Mucosa of stomach (tissue), 1 donor: Measurements from ENCODE around the gene NUDT5.
"Not testable (repeated sequence)": the region's sequence is repeated elsewhere in the genome, so short reads cannot be mapped to it uniquely, and the experiment has no call there.

ENCODE experiments used
- H3K27me3 ChIP-seq: one replicate; pipeline ENCODE4 v1.7.0; 2013; ENCODE audit warnings: mild to moderate bottlenecking, low read length; ENCODE audit not compliant: control insufficient read depth, insufficient read depth
- H3K36me3 ChIP-seq: one replicate; pipeline ENCODE4 v1.7.0; 2013; ENCODE audit warnings: low read length; ENCODE audit not compliant: control insufficient read depth, insufficient read depth
- H3K4me1 ChIP-seq: one replicate; pipeline ENCODE4 v1.7.0; 2013; ENCODE audit warnings: mild to moderate bottlenecking, low read length; ENCODE audit not compliant: control insufficient read depth, insufficient read depth
- H3K4me3 ChIP-seq: one replicate; pipeline ENCODE4 v1.7.0; 2013; ENCODE audit warnings: low read length
- H3K9ac ChIP-seq: one replicate; pipeline ENCODE4 v1.7.0; 2013; ENCODE audit warnings: mild to moderate bottlenecking, low read length, moderate library complexity
- H3K9me3 ChIP-seq: one replicate; pipeline ENCODE4 v1.7.0; 2013; ENCODE audit warnings: mild to moderate bottlenecking, low read length, moderate library complexity; ENCODE audit not compliant: control insufficient read depth
- donor health status: Pancreatic carcinoma.

The NUDT5 gene

DNA sequence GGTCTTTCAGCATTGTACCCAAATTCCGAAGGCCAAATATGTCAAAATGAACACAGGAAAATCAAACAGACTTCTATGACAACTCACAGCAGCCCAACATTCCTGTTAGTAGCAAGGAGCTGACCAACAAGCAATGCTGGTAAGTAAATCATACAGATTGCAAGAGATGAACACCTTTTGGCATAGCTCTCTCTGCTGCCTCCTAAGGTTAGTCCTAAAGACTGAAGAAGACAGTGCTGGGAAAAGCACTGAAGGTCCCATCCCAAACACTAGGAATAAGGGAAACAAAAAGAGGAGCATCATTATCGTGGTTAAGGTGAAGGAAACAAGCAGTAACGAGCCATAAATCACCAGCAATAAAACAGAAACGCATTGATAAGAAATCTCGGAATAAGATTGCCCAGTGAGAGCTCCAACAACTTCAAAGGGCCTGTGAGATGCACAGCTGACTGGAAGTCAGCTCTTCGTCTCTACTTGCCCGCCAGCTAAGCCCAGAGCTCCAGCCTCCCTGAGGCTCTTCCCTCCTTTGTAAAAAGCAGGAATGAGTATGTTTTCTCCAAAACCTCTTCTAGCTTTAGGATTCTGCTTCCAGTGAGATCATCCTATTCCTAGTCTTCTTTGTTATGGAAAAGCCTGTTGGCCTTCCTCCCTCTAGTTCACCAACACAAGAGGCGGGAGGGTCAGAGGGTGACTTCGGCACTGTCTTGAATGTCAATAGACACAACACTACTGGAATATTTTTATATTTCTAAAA is 15.3 kb downstream of the NUDT5 start:
- Histone ChIP-seq H3K4me1 (no peaks in the 10 kb centered on the region), H3K9ac (no peak overlapping the region), H3K27me3 (no peaks in the 10 kb centered on the region), H3K36me3 (peaks cover 8% of the 10 kb centered on the region), H3K4me3 (no peak overlapping the region), H3K9me3 (no peaks in the 10 kb centered on the region)

- no peak overlapping the region for H3K9ac ChIP-seq
- peaks cover 8% of the 10 kb centered on the region for H3K36me3 ChIP-seq
- H3K4me1 ChIP-seq = no peaks in the 10 kb centered on the region
- H3K9me3 ChIP-seq = no peaks in the 10 kb centered on the region
- H3K4me3 ChIP-seq = no peak overlapping the region
- no peaks in the 10 kb centered on the region for H3K27me3 ChIP-seq
Measured at GRCh38 chr10:12179606-12180170, 16.0 kb downstream of the NUDT5 start.

GRCh38 chr10:12177642-12178041 is 18.0 kb downstream of the NUDT5 start:
- H3K27me3 ChIP-seq = no peaks in the 10 kb centered on the region
- H3K36me3 ChIP-seq = peaks cover 8% of the 10 kb centered on the region
- H3K4me1 ChIP-seq = no peaks in the 10 kb centered on the region
- no peak overlapping the region for H3K4me3 ChIP-seq
- H3K9ac ChIP-seq = no peak overlapping the region
- H3K9me3 ChIP-seq = no peaks in the 10 kb centered on the region

DNA sequence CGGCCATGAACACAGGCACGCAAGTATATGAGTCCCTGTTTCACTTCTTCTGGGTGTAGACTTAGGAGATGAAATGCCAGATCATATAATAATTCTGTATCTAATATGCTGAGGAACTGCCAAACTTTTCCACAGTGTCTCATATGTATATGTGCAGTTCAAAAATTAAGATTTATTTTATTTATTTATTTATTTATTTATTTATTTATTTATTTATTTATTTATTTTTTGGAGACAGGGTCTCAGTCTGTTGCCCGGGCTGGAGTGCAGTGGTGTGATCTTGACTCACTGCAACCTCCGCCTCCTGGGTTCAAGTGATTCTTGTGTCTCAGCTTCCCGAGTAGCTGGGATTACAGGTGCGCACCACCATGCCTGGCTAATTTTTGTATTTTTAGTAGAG is 24.2 kb downstream of the NUDT5 start:
- H3K27me3 ChIP-seq, H3K36me3 ChIP-seq, H3K9me3 ChIP-seq, H3K4me3 ChIP-seq, H3K4me1 ChIP-seq, H3K9ac ChIP-seq: not testable (repeated sequence)

- Histone ChIP-seq H3K36me3 (no peaks in the 10 kb centered on the region), H3K4me3 (no peak overlapping the region), H3K9ac (no peak overlapping the region), H3K27me3 (no peaks in the 10 kb centered on the region), H3K4me1 (no peaks in the 10 kb centered on the region), H3K9me3 (no peaks in the 10 kb centered on the region)
Measured at GRCh38 chr10:12165999-12166775, 29.5 kb downstream of the NUDT5 start.

DNA sequence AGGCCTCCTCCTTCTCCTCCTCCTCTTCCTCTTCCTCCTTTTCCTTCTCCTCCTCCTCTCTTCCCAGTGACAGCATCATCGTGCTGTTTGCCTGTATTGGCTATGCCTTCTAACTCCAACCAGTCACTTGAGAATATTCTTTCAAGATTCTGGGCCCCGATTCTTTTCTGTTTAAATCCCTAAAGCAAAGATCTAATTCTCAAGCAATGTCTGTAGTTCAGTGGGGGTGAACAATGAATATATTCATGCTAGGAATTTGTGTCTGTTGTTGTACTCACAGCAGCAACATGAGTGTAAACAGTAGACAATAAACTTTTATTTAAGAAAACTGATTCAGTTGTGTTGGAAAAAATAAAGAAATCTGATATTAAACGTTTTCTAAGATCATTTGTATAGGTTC is 30.7 kb downstream of the NUDT5 start:
- Histone ChIP-seq H3K36me3 (peaks cover 3% of the 10 kb centered on the region), H3K9me3 (no peaks in the 10 kb centered on the region), H3K4me3 (no peak overlapping the region), H3K9ac (no peak overlapping the region), H3K4me1 (no peaks in the 10 kb centered on the region), H3K27me3 (no peaks in the 10 kb centered on the region)

DNA sequence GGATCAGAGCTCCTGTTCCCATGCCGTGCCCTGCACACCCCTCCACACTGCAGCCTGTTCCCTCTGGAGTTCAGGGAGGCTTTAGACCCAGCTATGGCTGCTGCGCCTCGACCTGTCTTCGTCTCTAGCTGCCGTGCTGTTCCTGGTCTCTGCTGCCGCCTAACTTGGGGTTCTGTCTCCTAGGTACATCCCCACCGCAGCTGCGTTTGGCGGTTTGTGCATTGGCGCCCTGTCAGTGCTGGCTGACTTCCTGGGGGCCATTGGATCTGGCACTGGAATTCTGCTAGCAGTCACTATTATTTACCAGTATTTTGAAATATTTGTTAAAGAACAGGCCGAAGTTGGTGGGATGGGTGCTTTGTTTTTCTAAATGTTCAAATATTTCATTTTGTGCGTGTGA is 31.6 kb downstream of the NUDT5 start:
- H3K36me3 ChIP-seq = peaks cover 3% of the 10 kb centered on the region
- no peak overlapping the region for H3K9ac ChIP-seq
- no peak overlapping the region for H3K4me3 ChIP-seq
- H3K4me1 ChIP-seq = no peaks in the 10 kb centered on the region
- H3K27me3 ChIP-seq = no peaks in the 10 kb centered on the region
- no peaks in the 10 kb centered on the region for H3K9me3 ChIP-seq

GRCh38 chr10:12162927-12163326 is 32.8 kb downstream of the NUDT5 start:
- Histone ChIP-seq H3K9me3 (no peaks in the 10 kb centered on the region), H3K9ac (no peak overlapping the region), H3K27me3 (no peaks in the 10 kb centered on the region), H3K4me3 (no peak overlapping the region), H3K36me3 (peaks cover 3% of the 10 kb centered on the region), H3K4me1 (no peaks in the 10 kb centered on the region)

DNA sequence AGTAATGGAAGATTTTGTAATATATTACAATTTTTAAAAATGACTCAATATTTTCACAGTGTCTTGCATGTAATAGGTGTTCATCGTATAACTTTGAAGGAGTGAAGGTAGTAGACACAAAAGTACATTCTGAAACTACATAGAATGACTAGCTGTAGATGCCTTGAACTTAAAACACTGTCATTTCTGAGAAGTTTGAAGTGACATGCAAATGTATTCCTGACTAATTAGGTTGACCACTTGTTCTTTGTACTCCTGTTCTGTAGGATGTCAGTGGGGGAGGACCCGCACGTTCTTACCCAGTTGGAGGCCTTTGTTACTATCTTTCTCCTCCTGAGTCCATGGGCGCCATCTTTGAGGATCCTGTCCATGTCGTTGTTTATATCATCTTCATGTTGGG is 35.0 kb downstream of the NUDT5 start:
- no peak overlapping the region for H3K4me3 ChIP-seq
- H3K36me3 ChIP-seq = peaks cover 3% of the 10 kb centered on the region
- H3K9ac ChIP-seq = no peak overlapping the region
- H3K4me1 ChIP-seq = no peaks in the 10 kb centered on the region
- H3K9me3 ChIP-seq = no peaks in the 10 kb centered on the region
- H3K27me3 ChIP-seq = no peaks in the 10 kb centered on the region

GRCh38 chr10:12158111-12158510 is 37.6 kb downstream of the NUDT5 start:
- H3K9me3 ChIP-seq = no peaks in the 10 kb centered on the region
- peaks cover 3% of the 10 kb centered on the region for H3K36me3 ChIP-seq
- H3K27me3 ChIP-seq = no peaks in the 10 kb centered on the region
- H3K4me3 ChIP-seq = no peak overlapping the region
- no peak overlapping the region for H3K9ac ChIP-seq
- no peaks in the 10 kb centered on the region for H3K4me1 ChIP-seq

DNA sequence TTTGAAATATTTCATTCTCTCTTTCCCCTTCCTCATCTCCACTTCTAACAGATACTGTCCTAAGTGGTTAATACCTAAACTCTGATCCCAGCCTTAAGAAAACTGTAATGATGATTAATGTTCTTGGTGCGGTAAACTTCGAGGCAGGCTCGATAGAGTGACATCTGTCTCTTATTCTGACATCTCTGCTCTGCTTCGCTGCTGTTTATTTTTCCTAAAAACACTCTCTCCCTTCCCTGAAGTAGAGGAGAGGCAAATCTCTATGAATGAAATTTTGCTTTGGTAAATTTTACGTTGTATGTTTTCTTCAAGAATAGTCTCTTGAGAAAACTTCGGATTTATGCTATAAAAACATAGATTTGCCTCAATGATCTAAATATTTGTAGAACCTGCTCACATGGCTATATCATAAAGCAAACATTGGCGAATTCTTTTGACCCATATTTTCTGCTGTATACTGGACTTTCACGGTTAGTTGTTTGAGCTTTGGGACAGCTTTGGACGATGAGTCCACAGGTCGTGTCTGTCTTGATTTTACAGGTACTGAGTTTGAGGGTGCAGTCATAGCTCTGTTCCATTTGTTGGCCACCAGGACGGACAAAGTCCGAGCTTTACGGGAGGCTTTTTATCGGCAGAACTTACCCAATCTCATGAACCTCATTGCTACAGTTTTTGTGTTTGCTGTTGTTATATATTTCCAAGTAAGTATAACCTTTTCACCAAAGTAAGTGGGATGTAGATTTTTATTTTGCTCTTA is 39.1 kb downstream of the NUDT5 start:
- Histone ChIP-seq H3K27me3 (no peaks in the 10 kb centered on the region), H3K4me1 (no peaks in the 10 kb centered on the region), H3K9ac (no peak overlapping the region), H3K36me3 (peaks cover 3% of the 10 kb centered on the region), H3K4me3 (no peak overlapping the region), H3K9me3 (no peaks in the 10 kb centered on the region)

DNA sequence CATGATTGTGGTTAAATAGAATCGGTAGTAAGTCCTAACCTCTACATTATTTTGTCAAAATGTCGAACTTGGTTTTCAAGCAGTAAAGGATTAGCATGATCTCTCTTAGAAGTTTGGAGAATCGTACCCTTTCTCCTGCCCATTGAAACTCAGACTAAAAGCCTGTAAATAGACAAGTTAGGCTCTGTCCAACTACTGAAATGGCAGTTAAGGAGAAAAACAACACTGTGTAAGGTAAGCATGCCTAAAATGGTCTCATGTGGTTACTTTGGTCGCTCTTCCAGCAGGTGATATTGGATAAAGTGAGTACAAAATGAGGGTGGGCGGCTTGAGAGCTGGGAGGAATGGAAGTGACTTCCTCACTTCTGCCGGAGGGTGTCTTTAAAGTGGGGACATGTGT is 41.2 kb downstream of the NUDT5 start:
- no peak overlapping the region for H3K4me3 ChIP-seq

More for the DNA sequence above, 41.2 kb downstream of the NUDT5 start:
- no peaks in the 10 kb centered on the region for H3K9me3 ChIP-seq
- no peaks in the 10 kb centered on the region for H3K4me1 ChIP-seq
- H3K36me3 ChIP-seq = no peaks in the 10 kb centered on the region
- no peaks in the 10 kb centered on the region for H3K27me3 ChIP-seq
- H3K9ac ChIP-seq = no peak overlapping the region
